KMS-11 (cell line): ENCODE results near the gene TDRD9.

Source experiments
- H2AFZ ChIP-seq: fragments of 200-600 bp; sonication (generic); 2 replicates; pipeline ENCODE4 v1.6.1; 2016; ENCODE audit warnings: antibody characterized with exemption, mixed run types, low read depth
- H3K27ac ChIP-seq: fragments of 200-600 bp; sonication (generic); 2 replicates; pipeline ENCODE4 v1.6.1; 2016; ENCODE audit warnings: mild to moderate bottlenecking, mixed run types
- H3K27me3 ChIP-seq: fragments of 200-600 bp; sonication (generic); 2 replicates; pipeline ENCODE4 v1.6.1; 2017; ENCODE audit warnings: mild to moderate bottlenecking, low read depth, mixed run types, moderate library complexity; ENCODE audit not compliant: insufficient read depth
- H3K36me3 ChIP-seq: fragments of 200-600 bp; sonication (generic); 2 replicates; pipeline ENCODE4 v1.6.1; 2017; ENCODE audit warnings: mild to moderate bottlenecking, mixed run types; ENCODE audit not compliant: insufficient read depth
- H3K4me1 ChIP-seq: fragments of 200-600 bp; sonication (generic); 2 replicates; pipeline ENCODE4 v1.6.1; 2016; ENCODE audit warnings: mild to moderate bottlenecking, low read depth, mixed run types; ENCODE audit not compliant: poor library complexity, severe bottlenecking
- H3K4me2 ChIP-seq: fragments of 200-600 bp; sonication (generic); 2 replicates; pipeline ENCODE4 v1.7.0; 2016; ENCODE audit warnings: mild to moderate bottlenecking, mixed run types
- H3K4me3 ChIP-seq: fragments of 200-600 bp; sonication (generic); IDR thresholded peaks from 2 replicates; pipeline ENCODE4 v1.6.1; 2017; ENCODE audit warnings: low read depth, low read length, mixed read lengths; ENCODE audit not compliant: insufficient read depth
- H3K79me2 ChIP-seq: fragments of 200-600 bp; sonication (generic); 2 replicates; pipeline ENCODE4 v1.6.1; 2016; ENCODE audit warnings: low read depth, mixed run types; ENCODE audit not compliant: insufficient read depth
- H3K9ac ChIP-seq: fragments of 200-600 bp; sonication (generic); 2 replicates; pipeline ENCODE4 v1.6.1; 2016; ENCODE audit warnings: mild to moderate bottlenecking, mixed run types
- H4K20me1 ChIP-seq: fragments of 200-600 bp; sonication (generic); 2 replicates; pipeline ENCODE4 v1.6.1; 2016; ENCODE audit warnings: mild to moderate bottlenecking, mixed run types; ENCODE audit not compliant: insufficient read depth
- CTCF ChIP-seq: fragments of 200-600 bp; sonication (generic); conservative IDR thresholded peaks from 2 replicates; pipeline ENCODE4 v1.6.1; 2017; ENCODE audit warnings: low read depth, mild to moderate bottlenecking, antibody characterized with exemption, low read length, moderate library complexity, mixed read lengths

Gene TDRD9

GRCh38 chr14:104025534-104025933, 97.3 kb downstream of the TDRD9 start:
- no peak for TF ChIP-seq CTCF
- Histone ChIP-seq H3K9ac (no peak overlapping the region), H4K20me1 (no peaks in the 10 kb centered on the region), H2AFZ (no peak overlapping the region), H3K27me3 (no peaks in the 10 kb centered on the region), H3K79me2 (no peaks in the 10 kb centered on the region), H3K4me3 (no peak overlapping the region), H3K36me3 (no peaks in the 10 kb centered on the region), H3K4me1 (no peaks in the 10 kb centered on the region), H3K4me2 (no peak overlapping the region), H3K27ac (no peak overlapping the region)

- H3K79me2 ChIP-seq: no peaks in the 10 kb centered on the region
- no peaks in the 10 kb centered on the region for H3K27me3 ChIP-seq
- no peak overlapping the region for H3K27ac ChIP-seq
- no peaks in the 10 kb centered on the region for H3K36me3 ChIP-seq
- H3K4me3 ChIP-seq: no peak overlapping the region
- H3K4me1 ChIP-seq: no peaks in the 10 kb centered on the region
- H2AFZ ChIP-seq: no peak overlapping the region
- H4K20me1 ChIP-seq: no peaks in the 10 kb centered on the region
- no peak overlapping the region for H3K4me2 ChIP-seq
- H3K9ac ChIP-seq: no peak overlapping the region
- no peak for TF ChIP-seq CTCF
These were observed 97.8 kb downstream of the TDRD9 start for GRCh38 chr14:104026024-104026423.

GRCh38 chr14:104030958-104031357, 102.7 kb downstream of the TDRD9 start:
- Histone ChIP-seq H2AFZ (no peak overlapping the region), H3K4me2 (no peak overlapping the region), H3K9ac (no peak overlapping the region), H3K27me3 (no peaks in the 10 kb centered on the region), H4K20me1 (no peaks in the 10 kb centered on the region), H3K36me3 (no peaks in the 10 kb centered on the region), H3K27ac (no peak overlapping the region), H3K79me2 (no peaks in the 10 kb centered on the region), H3K4me3 (no peak overlapping the region), H3K4me1 (no peaks in the 10 kb centered on the region)
- TF ChIP-seq CTCF: no peak

- no peak overlapping the region for H3K27ac ChIP-seq
- TF ChIP-seq CTCF: no peak
- H3K79me2 ChIP-seq: no peaks in the 10 kb centered on the region
- H3K4me1 ChIP-seq: no peaks in the 10 kb centered on the region
- H3K36me3 ChIP-seq: no peaks in the 10 kb centered on the region
- no peak overlapping the region for H3K4me2 ChIP-seq
- H2AFZ ChIP-seq: no peak overlapping the region
- no peak overlapping the region for H3K9ac ChIP-seq
- no peaks in the 10 kb centered on the region for H4K20me1 ChIP-seq
- H3K4me3 ChIP-seq: no peak overlapping the region
- H3K27me3 ChIP-seq: no peaks in the 10 kb centered on the region
These were observed 103.1 kb downstream of the TDRD9 start for GRCh38 chr14:104031384-104031783.
